ENCODE data around the gene GDPGP1.
A peak's percentile ranks its signal among the peaks of the same experiment; 100 is the strongest.
"Not testable (repeated sequence)": the region's sequence is repeated elsewhere in the genome, so short reads cannot be mapped to it uniquely, and the experiment has no call there.

GDPGP1 gene

DNA sequence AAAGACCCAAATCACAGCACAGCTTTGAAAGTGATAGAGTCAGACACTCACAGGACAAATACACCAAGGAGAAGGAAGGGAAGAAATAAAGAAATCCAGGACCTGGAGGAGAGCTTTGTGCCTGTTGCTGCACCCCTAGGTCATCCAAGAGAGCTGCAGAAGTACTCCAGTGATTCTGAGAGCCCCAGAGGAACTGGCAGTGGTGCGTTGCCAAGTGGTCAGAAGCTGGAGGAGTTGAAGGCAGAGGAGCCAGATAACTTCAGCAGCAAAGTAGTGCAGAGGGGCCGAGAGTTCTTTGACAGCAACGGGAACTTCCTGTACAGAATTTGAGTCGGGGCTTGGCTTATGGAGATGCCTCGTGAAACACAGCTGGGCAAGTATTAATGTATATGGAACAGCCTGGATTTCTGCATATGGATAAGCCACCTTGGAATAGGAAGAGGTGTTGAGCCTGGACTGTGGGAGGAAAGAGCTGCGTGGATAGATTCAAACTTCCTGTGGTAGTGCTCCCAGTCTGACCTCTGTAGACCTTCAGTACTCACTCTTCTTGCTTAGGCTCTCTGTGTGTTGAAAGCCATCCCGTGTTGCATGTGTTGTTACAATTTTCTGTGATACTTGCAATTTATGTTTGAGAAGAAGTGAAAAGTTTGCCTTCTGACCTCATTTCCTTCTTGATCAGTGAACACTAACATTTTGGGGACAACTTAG, 37.6 kb downstream of the GDPGP1 start:
- CTCF ChIA-PET, result interaction anchor here (1.4 kb wide), 1 partner anchor 9 kb away, joined by 3 read pairs; no protein-coding TSS in a partner anchor
- POLR2A ChIA-PET, result interaction anchor here (0.5 to 1.7 kb wide), 3 partner anchors 23 to 111 kb away, joined by 3 to 4 read pairs (median 3); partner anchors contain the start of genes CIB1 and GDPGP1
- TF ChIP-seq, protein P1, sequence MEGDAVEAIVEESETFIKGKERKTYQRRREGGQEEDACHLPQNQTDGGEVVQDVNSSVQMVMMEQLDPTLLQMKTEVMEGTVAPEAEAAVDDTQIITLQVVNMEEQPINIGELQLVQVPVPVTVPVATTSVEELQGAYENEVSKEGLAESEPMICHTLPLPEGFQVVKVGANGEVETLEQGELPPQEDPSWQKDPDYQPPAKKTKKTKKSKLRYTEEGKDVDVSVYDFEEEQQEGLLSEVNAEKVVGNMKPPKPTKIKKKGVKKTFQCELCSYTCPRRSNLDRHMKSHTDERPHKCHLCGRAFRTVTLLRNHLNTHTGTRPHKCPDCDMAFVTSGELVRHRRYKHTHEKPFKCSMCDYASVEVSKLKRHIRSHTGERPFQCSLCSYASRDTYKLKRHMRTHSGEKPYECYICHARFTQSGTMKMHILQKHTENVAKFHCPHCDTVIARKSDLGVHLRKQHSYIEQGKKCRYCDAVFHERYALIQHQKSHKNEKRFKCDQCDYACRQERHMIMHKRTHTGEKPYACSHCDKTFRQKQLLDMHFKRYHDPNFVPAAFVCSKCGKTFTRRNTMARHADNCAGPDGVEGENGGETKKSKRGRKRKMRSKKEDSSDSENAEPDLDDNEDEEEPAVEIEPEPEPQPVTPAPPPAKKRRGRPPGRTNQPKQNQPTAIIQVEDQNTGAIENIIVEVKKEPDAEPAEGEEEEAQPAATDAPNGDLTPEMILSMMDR (IDR thresholded peaks at IDR 0.05; ENCODE audit: control extremely low read depth, extremely low read depth, low read depth, missing control alignments), result no peak
- DNase-seq (ENCODE audit: extremely low spot score), result no peak

- DNase-seq (ENCODE audit: extremely low spot score); CTCF ChIA-PET: not testable (repeated sequence)
- POLR2A ChIA-PET, result interaction anchor here (0.7 kb wide), 1 partner anchor 331 kb away, joined by 5 read pairs; no protein-coding TSS in a partner anchor
Measured at GRCh38 chr15:90278467-90278866, 44.5 kb downstream of the GDPGP1 start.

- DNase-seq (ENCODE audit: extremely low spot score); POLR2A ChIA-PET: not testable (repeated sequence)
- CTCF ChIA-PET, result interaction anchor here (1.2 to 1.3 kb wide), 2 partner anchors 10 to 12 kb away, joined by 3 to 8 read pairs; no protein-coding TSS in a partner anchor
Measured at GRCh38 chr15:90280743-90281142, 46.7 kb downstream of the GDPGP1 start.

- DNase-seq (ENCODE audit: extremely low spot score); POLR2A ChIA-PET: not testable (repeated sequence)
- CTCF ChIA-PET, result interaction anchor here (1.6 to 2.6 kb wide), 2 partner anchors 11 to 20 kb away, joined by 6 to 23 read pairs; no protein-coding TSS in a partner anchor
Measured at GRCh38 chr15:90281637-90282036, 47.6 kb downstream of the GDPGP1 start.

DNA sequence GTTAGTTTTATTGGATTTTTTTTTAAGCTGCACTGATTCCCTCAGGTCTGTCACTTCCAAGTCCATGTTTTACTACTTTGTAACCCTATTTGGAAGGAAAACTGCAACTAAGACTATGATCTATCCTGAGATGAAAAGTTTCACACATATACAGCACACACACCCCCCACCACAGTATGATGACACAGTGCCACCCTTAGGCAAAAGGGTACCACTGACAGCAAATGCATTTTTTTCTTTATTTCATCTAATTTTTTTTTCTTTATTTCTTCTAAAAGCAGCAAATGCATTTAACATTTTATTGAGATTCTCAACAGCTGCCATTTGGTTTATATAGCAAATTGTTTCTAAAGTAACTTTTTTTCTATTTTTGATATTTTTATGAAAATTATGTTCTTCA, 52.7 kb downstream of the GDPGP1 start:
- DNase-seq (ENCODE audit: extremely low spot score), result peak; percentile 47
- ChIA-PET POLR2A (no interaction called here), CTCF (interaction anchor here (0.7 to 2.1 kb wide), 8 partner anchors 9 to 557 kb away, joined by 3 to 14 read pairs (median 4); partner anchors contain the start of gene CIB1)
- TF ChIP-seq, protein P1 (IDR thresholded peaks at IDR 0.05; ENCODE audit: control extremely low read depth, extremely low read depth, low read depth, missing control alignments), result peak; percentile 73

DNA sequence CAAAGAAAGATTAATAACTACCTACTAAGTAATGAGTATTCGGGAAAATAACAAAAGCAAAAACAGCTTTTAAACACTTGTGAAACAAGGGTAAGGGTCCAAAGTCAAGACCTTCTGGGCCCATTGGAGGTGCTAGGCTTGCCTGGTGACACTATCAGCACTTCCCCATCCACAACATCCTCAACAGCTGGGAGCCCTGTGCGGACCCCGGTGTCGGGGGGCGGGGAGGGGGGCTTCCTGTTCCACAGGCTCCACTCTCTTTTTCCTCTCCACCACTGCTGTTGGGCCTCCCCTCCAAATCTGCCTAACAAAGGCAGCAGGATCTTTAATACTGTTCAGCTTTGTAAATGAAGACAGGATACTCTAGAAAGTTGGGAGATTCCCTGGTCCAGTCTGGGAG, 53.1 kb downstream of the GDPGP1 start:
- POLR2A ChIA-PET, result no interaction called here
- TF ChIP-seq, protein P1 (IDR thresholded peaks at IDR 0.05; ENCODE audit: control extremely low read depth, extremely low read depth, low read depth, missing control alignments), result no peak
- no peak for DNase-seq (ENCODE audit: extremely low spot score)
- CTCF ChIA-PET, result interaction anchor here (0.7 to 2.1 kb wide), 10 partner anchors 9 to 556 kb away, joined by 3 to 14 read pairs (median 3); partner anchors contain the start of genes CIB1 and IDH2

GRCh38 chr15:90287946-90288345, 53.9 kb downstream of the GDPGP1 start:
- TF ChIP-seq, protein P1 (IDR thresholded peaks at IDR 0.05; ENCODE audit: control extremely low read depth, extremely low read depth, low read depth, missing control alignments), result no peak
- no peak for DNase-seq (ENCODE audit: extremely low spot score)
- POLR2A ChIA-PET, result no interaction called here
- CTCF ChIA-PET, result interaction anchor here (0.8 to 2.1 kb wide), 3 partner anchors 13 to 185 kb away, joined by 3 to 14 read pairs (median 3); partner anchors contain the start of gene IDH2

- DNase-seq (ENCODE audit: extremely low spot score), result peak; percentile 32
- TF ChIP-seq, protein P1 (IDR thresholded peaks at IDR 0.05; ENCODE audit: control extremely low read depth, extremely low read depth, low read depth, missing control alignments), result no peak
- CTCF ChIA-PET, result interaction anchor here (0.8 to 7.9 kb wide), 10 partner anchors 9 to 980 kb away, joined by 3 to 96 read pairs (median 6); partner anchors contain the start of genes HDDC3, NGRN and UNC45A
- POLR2A ChIA-PET, result no interaction called here
Measured at GRCh38 chr15:90291679-90292356, 57.8 kb downstream of the GDPGP1 start.
